ENCODE measurements around the gene CYB5R3.

CYB5R3 gene

DNA sequence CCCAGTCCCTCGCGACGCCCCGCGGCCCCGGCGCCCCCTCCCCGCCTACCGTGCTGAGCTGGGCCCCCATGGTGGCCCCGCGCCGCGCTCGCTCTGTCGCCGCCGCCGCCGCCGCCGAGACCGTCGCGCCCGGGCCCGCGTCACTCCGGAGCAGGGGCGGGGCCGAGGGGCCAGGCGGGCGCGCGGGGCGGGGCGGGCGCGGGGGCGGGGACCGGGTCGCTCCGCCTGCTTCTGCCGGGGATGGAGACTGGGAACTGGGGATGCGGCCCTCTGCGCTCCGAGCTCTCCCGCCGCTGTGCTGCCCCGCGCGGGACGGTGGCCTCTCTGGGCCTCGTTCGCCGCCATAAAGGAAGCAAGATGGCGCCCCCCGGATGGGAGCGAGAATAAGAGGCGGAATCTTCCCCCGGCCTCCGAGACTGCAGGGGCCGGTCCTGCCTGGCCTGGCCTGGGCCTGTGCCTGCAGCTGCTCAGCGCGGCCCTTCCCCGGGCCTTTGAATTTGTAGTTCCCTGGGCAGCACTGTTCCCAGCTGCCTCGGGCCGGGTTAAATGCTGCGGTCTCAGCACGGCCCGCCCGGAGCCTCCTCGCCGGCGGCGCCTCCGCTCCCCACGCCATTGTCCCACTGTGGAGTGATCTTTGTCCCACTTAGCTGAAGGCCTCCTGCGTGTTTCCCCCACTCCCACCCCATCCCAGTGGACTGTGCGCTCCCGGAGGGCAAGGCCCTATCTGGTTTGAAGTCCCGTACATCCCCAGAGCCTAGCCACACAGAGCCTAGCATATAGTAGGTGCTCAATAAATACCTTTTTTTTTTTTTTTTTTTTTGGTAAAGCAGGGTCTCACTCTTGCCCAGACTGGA lies at the start of gene CYB5R3:
CYB5R3 (minus strand) TSS at position 147 of the 854 bp plus-strand sequence; CDS start at position 70, 77 bp downstream.
- Mint-ChIP-seq H3K36me3 (ENCODE audit: insufficient read depth) (peaks cover 7% of the 10 kb centered on the region), H3K4me3 (peak within 1 kb of the TSS; percentile 90), H3K27ac (ENCODE audit: low read depth) (peak within 1 kb of the TSS; percentile 92), H3K4me1 (peaks cover 30% of the 10 kb centered on the region), H3K27me3 (no peaks in the 10 kb centered on the region), H3K9me3 (no peaks in the 10 kb centered on the region)
- ATAC-seq (replicated peaks; ENCODE audit: extremely low read depth, poor library complexity, severe bottlenecking) (peak; percentile 76), DNase-seq (ENCODE audit: low spot score in 2 of 2) (peak; percentile 57 to 58)

DNA sequence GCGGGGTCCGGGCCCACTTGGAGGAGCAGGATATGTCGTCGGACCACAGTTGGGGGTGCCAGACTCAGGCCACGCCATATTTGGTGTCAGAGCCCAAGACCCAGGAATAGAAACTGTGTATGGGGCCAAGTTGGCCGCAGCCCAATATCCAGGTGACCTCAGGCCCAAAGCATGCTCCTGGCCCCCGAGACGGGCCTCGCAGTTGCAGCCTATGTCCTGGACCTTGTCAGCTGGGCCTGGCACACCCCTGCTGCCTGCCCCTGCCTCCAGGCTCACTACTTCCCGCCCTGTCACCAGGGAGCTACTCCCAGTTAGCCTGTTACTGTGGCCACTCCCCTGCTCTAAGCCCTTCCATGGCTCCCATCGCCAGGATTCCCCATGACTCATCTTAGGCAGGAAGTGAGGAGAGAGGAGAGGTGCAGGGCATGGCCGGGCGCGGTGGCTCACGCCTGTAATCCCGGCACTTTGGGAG lies 48.4 kb upstream of the CYB5R3 start:
- DNase-seq (ENCODE audit: low spot score in 2 of 2) (no peak), ATAC-seq (replicated peaks; ENCODE audit: extremely low read depth, poor library complexity, severe bottlenecking) (no peak)
- Mint-ChIP-seq H3K4me3 (no peak overlapping the region), H3K27me3 (peaks cover 7% of the 10 kb centered on the region), H3K27ac (ENCODE audit: low read depth) (no peak overlapping the region), H3K4me1 (no peaks in the 10 kb centered on the region), H3K9me3 (no peaks in the 10 kb centered on the region), H3K36me3 (ENCODE audit: insufficient read depth) (peaks cover 2% of the 10 kb centered on the region)

DNA sequence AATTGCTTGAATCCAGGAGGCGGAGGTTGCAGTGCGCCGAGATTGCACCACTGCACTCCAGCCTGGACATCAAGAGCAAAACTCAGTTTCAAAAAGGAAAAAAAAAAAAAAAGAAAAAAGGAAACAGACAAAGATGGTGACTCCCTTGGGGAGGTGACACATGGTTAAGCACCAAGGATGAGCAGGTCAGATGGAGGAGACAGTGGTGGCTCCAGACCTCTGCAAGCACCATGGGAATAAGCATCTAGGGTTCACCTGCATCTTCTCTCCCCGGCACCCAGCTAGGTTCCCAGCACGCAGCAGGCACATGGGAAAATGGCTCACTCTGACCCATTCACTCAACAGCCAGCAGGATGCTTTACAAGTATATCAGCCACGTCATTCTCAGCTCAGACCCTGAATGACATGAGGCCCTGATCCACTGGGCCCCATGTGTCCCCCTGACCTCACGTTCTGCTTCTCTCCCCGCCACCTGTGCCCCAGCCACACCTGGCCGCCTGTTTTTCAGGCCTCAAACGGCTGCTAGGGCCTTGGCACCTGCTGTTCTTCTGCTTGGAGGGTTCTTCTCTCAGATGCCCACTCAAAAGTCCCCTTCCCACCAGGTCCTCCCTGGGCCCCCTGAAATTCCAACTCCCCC lies 47.3 kb upstream of the CYB5R3 start:
- no peak overlapping the region for H3K27ac Mint-ChIP-seq (ENCODE audit: low read depth)
- no peak for ATAC-seq (replicated peaks; ENCODE audit: extremely low read depth, poor library complexity, severe bottlenecking)

DNA sequence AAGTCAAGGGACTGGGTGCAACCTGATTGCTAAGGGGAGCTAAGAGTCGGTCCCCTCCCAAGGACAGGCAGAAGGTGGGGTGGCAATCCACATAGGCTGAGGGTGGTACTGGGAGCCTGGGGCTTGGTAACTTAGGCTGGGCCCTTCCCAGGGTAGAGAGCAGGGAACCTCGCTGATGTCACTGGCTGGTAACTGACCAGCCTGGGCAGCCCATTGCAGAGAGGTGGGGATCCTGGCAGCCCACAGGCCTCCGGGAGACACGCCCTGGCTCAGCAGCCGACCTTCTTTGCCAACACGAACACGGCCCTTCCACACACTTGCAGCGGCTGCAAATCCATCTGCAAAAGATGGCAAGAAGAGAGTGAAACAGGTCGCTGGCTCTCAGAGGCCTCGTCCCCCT lies 46.1 kb upstream of the CYB5R3 start:
- ATAC-seq (replicated peaks; ENCODE audit: extremely low read depth, poor library complexity, severe bottlenecking), result no peak
- Mint-ChIP-seq H3K4me3 (no peak overlapping the region), H3K36me3 (ENCODE audit: insufficient read depth) (peaks cover 2% of the 10 kb centered on the region), H3K4me1 (no peaks in the 10 kb centered on the region), H3K27me3 (no peaks in the 10 kb centered on the region), H3K27ac (ENCODE audit: low read depth) (no peak overlapping the region), H3K9me3 (no peaks in the 10 kb centered on the region)
- no peak for DNase-seq (ENCODE audit: low spot score in 2 of 2)

More for the DNA sequence above, 47.3 kb upstream of the CYB5R3 start:
- Mint-ChIP-seq H3K4me3 (no peak overlapping the region), H3K4me1 (no peaks in the 10 kb centered on the region), H3K27me3 (no peaks in the 10 kb centered on the region), H3K36me3 (ENCODE audit: insufficient read depth) (peaks cover 2% of the 10 kb centered on the region), H3K9me3 (no peaks in the 10 kb centered on the region)
- DNase-seq (ENCODE audit: low spot score in 2 of 2), result no peak

DNA sequence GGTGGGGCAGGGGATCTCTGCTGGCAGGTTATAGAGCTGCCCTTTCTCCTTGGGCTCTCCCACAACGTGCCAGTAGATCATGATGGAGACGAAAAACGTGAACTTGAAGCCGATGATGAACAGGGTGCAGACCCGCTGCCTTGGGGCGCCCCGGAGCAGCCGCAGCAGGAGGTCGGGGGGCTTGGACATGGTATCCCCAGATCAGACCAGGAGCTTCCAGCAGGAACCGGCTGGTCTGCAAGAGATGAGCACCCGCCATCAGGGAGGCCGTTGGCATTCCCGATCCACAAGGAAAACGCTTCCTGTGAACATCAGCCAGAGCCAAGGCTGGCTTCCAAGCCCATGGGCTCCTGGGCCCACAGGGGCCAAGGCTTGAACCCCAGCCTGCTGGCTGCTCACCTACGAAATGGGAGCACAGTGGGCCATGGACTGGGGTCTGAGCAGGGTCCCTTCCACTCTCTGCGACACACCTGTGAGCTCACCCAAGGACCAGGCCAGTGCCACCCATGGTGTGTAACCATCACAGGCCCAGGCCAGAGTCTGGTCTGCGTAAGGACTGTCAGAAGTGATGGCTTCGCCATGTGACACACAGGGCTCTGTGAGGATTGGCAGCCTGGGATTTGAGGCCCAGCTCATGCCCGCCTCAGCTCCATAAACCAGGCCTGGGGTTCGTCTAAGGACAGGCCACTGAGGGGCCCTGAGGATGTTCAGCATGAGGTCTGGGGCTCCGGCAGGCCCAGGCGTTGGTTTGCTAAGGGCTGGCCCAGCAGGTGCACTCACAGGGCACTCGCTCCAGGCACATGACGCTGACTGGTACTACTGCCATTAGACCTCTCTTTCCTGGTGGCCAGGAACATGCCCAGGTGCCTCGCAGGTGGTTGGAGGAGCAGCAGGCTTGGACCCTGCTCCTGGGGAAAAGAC lies 44.8 kb upstream of the CYB5R3 start:
- ATAC-seq (replicated peaks; ENCODE audit: extremely low read depth, poor library complexity, severe bottlenecking) (no peak), DNase-seq (ENCODE audit: low spot score in 2 of 2) (no peak)
- no peaks in the 10 kb centered on the region for H3K9me3 Mint-ChIP-seq
- H3K36me3 Mint-ChIP-seq (ENCODE audit: insufficient read depth), result peaks cover 2% of the 10 kb centered on the region
- no peaks in the 10 kb centered on the region for H3K4me1 Mint-ChIP-seq
- no peaks in the 10 kb centered on the region for H3K27me3 Mint-ChIP-seq
- no peak overlapping the region for H3K27ac Mint-ChIP-seq (ENCODE audit: low read depth)
- H3K4me3 Mint-ChIP-seq, result no peak overlapping the region

DNA sequence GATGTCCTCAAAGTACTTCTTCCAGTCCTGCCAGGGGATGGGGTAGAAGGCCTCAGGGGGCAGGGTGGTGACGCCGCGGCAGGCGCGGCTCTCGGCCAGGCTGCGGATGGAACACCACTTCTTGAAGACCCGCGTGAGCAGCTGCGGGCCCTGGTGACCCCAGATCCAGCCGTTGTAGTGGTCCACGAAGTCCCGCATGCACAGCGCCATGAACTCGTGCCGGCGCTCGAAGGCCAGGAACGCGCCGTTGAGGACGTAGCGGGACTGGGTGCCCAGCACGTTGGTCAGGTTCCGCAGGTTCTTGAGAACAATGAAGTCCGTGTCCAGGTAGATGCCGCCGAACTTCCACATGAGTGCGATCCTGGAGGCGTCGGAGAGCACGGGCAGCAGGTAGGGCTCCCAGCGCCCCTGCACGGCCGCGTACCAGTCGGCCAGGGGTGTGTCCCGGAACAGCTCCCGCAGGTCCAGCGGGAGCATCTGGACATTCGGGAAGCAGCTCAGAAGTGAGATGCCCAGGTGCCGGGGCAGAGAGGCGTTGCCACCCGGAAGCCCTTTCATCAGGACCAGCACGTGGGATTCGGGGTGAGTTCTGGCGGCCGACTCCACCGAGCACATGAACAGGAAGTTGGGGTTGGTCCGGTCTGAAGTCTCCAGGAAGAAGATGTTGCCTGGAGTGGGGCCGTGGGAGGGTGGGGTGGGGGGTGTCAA lies 44.0 kb upstream of the CYB5R3 start:
- DNase-seq (ENCODE audit: low spot score in 2 of 2) (no peak), ATAC-seq (replicated peaks; ENCODE audit: extremely low read depth, poor library complexity, severe bottlenecking) (no peak)
- H3K4me3 Mint-ChIP-seq, result no peak overlapping the region
- no peaks in the 10 kb centered on the region for H3K4me1 Mint-ChIP-seq
- H3K9me3 Mint-ChIP-seq, result no peaks in the 10 kb centered on the region
- no peak overlapping the region for H3K27ac Mint-ChIP-seq (ENCODE audit: low read depth)
- H3K27me3 Mint-ChIP-seq, result no peaks in the 10 kb centered on the region
- H3K36me3 Mint-ChIP-seq (ENCODE audit: insufficient read depth), result peaks cover 2% of the 10 kb centered on the region

DNA sequence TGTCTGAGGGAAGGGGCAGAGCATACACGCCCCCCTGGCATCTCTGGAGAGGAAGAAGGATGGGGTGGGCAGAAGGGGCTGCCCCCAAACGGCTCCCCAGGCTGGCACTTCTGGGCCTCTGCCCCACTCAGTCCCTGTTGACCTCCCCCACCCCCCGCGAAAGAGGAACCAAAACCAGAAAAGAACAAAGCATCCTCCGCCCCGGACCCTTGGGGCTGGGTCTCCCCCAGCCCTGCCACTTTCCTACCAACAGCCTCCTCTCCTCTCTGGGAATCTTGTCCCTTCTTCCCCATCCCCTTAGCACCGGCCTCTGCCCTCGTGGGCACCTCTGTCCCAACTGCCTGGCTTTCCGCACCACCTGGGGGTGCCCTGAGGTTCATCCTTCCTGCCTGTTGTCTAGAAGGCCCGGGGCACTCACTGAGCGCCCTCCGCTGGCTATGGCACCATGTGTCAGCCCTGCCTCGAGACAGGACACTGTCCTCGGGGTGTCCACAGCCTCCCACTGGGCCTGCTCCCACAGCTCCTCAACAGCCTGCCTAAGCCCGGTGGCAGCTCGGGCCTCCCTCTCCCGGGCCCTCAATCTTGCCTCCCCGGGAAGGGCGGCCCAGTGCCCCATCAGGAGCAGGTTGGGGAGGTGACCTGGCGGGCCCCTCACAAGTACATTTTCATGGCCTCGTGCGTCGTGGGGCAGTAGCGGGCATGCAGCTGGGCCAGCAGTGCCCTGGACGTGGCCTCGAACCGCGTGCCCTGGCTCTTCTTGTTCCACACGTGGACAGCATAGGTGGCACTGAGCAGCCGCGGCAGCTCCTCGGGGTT lies 43.3 kb upstream of the CYB5R3 start:
- no peaks in the 10 kb centered on the region for H3K4me1 Mint-ChIP-seq
- H3K36me3 Mint-ChIP-seq (ENCODE audit: insufficient read depth), result no peaks in the 10 kb centered on the region
- ATAC-seq (replicated peaks; ENCODE audit: extremely low read depth, poor library complexity, severe bottlenecking), result no peak
- no peaks in the 10 kb centered on the region for H3K27me3 Mint-ChIP-seq
- H3K4me3 Mint-ChIP-seq, result no peak overlapping the region
- no peaks in the 10 kb centered on the region for H3K9me3 Mint-ChIP-seq
- DNase-seq (ENCODE audit: low spot score in 2 of 2), result no peak
- H3K27ac Mint-ChIP-seq (ENCODE audit: low read depth), result peak overlapping the region; percentile 79

DNA sequence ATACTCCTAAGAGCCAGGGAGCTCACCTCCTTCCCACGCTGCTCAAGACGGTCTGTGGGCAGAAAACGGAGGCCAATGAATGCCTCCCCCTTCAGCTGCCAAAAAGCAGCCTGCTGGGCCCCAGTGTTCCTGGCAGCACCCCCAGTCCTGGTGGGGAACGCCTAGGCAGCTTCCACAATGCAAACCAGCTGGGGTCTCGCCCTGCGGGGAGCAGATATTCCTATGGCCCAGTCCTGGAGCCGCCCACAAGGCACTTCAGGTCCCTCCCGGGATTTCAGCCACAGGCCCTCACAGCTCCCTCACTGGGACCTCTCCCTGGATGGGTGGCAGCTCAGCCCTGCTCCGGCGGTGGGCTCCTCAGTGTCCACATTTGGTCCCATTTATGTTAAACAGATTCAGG lies 42.2 kb upstream of the CYB5R3 start:
- ATAC-seq (replicated peaks; ENCODE audit: extremely low read depth, poor library complexity, severe bottlenecking) (no peak), DNase-seq (ENCODE audit: low spot score in 2 of 2) (no peak)
- Mint-ChIP-seq H3K36me3 (ENCODE audit: insufficient read depth) (no peaks in the 10 kb centered on the region), H3K4me1 (no peaks in the 10 kb centered on the region), H3K4me3 (no peak overlapping the region), H3K27ac (ENCODE audit: low read depth) (no peak overlapping the region), H3K27me3 (no peaks in the 10 kb centered on the region), H3K9me3 (no peaks in the 10 kb centered on the region)

DNA sequence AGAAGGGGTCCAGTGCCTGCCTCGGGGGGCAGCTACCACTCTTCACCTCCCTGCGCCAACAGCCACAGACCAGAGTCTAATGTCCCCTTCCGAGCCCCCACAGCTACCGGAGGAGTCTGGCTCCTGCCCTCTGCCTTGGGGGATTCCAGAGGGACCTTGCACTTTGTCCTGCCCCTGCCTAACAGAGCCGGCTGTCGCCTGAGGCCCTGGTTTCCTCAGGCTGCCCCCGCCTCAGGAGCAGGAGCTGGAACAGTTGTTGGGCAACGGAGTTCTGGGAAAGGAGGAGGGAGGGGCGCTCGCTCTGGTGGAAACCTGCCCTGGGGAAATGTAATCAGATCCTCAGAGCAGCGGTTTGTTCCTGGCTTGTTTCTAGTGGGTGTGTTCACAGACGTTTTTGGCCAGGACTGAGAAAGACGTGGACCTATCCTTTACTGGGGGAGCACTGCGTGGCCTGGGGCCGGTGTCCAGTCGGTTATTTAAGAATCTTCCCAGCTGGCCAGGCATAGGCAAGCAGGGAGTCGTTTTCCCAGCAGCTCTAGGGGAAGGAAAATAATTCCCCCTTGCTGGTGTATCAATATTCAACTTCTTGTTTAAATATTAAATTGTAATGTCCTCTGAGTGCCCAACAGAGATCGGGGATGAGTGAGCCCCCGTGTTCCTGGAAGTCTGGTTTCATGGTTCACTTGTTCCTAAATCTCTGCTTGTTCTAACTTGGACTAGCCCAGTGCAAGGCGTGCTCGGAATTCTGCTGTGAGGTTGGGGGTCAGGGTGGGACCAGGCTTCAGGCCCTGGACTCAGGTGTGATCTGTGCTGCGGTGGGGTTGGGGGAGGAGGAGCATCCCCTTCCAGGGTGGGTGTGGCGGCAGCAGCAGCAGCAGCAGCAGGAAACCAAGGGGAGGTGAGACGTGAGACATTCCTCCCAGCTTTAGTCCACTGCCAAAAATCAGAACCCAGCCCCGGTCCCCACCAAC lies 39.3 kb upstream of the CYB5R3 start:
- H3K4me3 Mint-ChIP-seq, result no peak overlapping the region
- H3K27ac Mint-ChIP-seq (ENCODE audit: low read depth), result no peak overlapping the region
- DNase-seq (ENCODE audit: low spot score in 2 of 2) (no peak), ATAC-seq (replicated peaks; ENCODE audit: extremely low read depth, poor library complexity, severe bottlenecking) (no peak)
- H3K4me1 Mint-ChIP-seq, result no peaks in the 10 kb centered on the region
- peaks cover 5% of the 10 kb centered on the region for H3K27me3 Mint-ChIP-seq
- H3K36me3 Mint-ChIP-seq (ENCODE audit: insufficient read depth), result no peaks in the 10 kb centered on the region
- no peaks in the 10 kb centered on the region for H3K9me3 Mint-ChIP-seq

DNA sequence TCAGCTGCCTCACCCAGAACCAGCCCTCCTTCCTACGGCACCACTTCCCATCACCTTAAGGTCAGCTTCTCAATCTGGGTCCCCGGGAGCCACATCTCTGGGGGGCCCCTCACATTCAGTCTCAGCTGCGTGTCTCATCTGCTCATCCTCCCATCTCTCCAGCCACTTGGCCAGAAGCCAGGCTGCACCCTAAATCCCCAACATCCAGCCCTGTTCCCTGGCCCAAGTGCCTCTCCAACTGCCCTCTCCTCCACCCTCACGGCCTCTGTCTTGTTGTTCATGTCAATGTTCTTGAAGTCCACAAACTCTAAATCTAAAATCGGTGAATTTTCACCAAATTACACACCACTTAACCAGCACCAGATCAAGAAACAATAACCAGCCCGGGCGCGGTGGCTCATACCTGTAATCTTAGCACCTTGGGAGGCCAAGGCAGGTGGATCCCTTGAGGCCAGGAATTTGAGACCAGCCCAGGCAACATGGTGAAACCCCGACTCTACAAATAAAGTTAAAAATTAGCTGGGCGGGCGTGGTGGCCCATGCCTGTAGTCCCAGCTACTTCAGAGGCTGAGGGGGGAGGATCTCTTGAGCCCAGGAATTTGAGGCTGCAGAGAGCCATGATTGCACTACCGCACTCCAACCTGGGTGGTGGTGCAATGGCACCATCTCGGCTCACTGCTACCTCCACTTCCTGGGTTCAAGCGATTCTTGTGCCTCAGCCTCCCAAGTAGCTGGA lies 37.7 kb upstream of the CYB5R3 start:
- Mint-ChIP-seq H3K36me3 (ENCODE audit: insufficient read depth) (no peaks in the 10 kb centered on the region), H3K9me3 (no peaks in the 10 kb centered on the region), H3K27ac (ENCODE audit: low read depth) (no peak overlapping the region), H3K27me3 (peaks cover 15% of the 10 kb centered on the region), H3K4me3 (no peak overlapping the region), H3K4me1 (no peaks in the 10 kb centered on the region)
- no peak for ATAC-seq (replicated peaks; ENCODE audit: extremely low read depth, poor library complexity, severe bottlenecking)
- DNase-seq (ENCODE audit: low spot score in 2 of 2), result no peak
